Kasumi-1 (cell line): ENCODE measurements around the gene PFKP.
"Not testable (repeated sequence)": the region's sequence is repeated elsewhere in the genome, so short reads cannot be mapped to it uniquely, and the experiment has no call there.

Experiments used
- DNase-seq, 2 experiments: peaks; one replicate each; lab custom pipeline; 2025; lab: John Stamatoyannopoulos, UW

Gene PFKP

DNA sequence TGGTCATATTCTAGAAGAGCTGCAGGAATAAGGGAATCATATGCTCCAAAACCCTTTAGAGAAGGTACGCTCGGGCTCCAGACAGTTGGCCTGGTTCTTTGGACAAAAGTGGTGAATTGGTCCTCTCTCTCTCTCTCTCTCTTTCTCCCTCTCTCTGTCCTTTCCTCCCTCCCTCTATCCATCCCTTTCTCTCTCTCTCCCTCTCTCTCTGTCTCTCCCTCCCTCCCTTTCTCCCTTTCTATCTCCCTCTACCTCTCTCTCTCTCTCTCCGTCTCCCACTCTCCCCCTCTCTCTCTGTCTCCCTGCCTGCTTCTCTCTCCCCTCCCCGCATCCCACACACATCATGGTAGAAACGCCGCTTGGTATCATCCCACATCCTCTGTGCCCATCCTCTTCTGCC is 19.8 kb upstream of the PFKP start:
- DNase-seq = no peak

DNA sequence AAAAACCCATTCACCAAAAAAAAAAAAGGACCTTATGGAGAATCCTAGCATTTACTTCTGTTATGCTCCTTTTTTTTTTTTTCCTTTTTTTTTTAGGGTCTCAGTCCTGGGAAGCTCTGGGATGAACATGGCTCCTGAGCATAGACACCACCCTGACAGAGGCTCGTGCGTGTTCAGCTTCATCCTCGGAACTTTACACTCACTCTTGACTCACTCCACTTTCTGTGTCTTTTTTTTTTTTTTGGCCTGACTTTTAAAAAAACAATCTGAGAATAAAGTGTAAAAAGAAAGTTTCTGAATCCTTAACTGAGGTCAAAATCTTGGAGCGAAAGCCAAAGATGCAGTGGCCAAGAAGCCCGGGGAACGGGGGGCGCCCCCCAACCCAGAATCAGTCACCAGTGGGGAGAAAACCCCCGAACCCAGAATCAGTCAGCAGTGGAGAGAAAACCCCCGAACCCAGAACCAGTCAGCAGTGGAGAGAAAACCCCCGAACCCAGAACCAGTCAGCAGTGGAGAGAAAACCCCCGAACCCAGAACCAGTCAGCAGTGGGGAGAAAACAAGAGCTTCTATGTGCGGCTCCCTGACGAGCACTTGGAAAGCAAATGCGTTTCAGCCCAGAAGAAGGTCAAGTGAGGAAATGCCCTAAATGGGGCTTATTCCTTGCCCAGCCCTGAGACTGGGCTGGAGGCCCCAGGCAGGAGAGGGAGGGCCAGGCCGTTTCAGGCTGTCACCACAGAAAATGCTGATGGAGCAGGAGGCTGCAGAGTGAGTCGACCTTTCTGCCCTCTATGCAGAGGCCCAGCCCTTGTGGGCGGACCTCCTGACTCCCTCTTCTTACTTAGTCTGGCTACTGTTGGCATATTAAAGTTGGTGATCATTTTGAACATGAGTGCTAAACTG is 19.0 kb upstream of the PFKP start:
- DNase-seq = no peak

DNA sequence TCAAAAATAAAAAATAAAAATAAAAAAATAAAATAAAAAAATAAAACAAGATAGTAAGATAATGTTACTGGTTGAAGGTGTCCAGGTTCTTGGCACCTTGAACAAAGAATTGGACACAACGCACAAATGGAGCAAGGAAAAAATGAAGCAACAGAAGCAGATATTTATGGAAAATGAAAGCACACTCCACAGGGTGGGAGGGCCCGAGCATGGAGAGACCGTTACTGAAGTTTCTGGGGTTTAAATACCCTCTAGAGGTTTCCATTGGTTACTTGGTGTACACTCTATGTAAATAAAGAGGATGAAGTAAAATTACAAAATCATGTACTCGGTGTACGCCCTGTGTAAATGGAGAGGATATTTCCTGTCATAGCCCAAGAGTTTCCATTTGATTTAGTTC is 15.7 kb upstream of the PFKP start:
- DNase-seq = no peak

DNA sequence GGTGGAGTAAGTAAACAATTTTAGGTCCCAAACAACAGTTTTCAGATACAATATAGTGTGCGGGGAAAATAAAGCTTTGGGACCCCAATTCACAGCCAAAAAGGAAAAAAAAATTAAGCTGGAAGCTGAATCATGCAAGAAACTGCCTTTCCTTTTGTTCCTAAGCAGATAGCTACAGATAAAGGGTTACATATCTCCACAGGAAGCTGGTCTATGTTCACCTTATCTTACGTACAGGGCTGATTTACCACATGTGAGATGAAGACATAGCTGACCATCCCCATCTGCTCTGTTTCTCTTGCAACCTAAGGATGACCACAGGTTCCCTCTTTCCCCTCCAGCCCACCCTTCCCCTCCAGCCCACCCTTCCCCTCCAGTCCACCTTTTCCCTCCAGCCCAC is 14.2 kb upstream of the PFKP start:
- DNase-seq = no peak

DNA sequence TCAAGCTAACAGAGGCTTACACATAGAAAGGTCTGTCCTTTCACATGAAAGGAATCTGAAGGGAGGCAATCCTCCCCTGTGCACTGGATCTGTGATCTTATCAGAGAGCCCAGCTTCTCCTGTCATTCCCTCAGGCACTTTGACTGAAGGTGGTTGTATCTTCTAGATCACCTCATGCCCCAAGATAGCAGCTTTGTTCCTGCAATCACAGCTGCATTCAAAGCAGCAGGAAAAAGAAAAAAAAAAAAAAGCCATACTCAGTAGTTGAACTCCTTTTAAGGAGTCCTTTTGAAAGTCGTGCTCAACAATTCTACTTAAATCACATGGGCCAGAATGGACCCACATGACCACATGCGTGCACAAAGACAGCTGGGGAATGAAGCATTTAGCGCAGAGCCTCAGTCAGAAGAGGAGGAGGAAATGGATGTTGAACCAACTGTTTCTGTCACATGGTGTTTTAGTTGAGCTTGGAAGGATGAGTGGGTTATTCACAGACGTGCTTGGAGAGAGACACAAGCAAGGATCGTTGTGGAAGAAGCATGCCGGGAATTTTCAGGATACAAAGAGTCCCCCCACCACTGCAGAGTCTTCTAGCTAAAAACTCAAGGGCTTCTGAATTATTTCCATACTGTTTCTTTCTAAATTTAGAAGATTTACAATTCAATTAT is 13.0 kb upstream of the PFKP start:
- DNase-seq = no peak

DNA sequence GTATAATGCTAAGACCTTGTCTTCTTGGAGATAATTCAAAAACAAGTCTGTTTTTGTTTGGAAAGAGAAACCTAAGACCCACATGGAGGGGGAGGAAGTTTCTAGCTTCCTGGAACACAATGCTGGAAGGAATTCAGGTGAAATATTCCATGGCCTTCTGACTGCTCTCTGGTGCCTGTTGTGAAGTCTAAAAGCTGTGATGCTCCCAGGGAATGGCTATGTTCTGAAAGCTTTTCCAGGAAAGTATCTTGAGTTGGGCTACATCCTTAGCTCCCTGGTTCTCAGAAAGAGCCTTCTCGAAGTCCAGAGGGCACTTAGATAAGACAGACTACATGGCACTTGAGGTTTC is 12.5 kb upstream of the PFKP start:
- no peak for DNase-seq

DNA sequence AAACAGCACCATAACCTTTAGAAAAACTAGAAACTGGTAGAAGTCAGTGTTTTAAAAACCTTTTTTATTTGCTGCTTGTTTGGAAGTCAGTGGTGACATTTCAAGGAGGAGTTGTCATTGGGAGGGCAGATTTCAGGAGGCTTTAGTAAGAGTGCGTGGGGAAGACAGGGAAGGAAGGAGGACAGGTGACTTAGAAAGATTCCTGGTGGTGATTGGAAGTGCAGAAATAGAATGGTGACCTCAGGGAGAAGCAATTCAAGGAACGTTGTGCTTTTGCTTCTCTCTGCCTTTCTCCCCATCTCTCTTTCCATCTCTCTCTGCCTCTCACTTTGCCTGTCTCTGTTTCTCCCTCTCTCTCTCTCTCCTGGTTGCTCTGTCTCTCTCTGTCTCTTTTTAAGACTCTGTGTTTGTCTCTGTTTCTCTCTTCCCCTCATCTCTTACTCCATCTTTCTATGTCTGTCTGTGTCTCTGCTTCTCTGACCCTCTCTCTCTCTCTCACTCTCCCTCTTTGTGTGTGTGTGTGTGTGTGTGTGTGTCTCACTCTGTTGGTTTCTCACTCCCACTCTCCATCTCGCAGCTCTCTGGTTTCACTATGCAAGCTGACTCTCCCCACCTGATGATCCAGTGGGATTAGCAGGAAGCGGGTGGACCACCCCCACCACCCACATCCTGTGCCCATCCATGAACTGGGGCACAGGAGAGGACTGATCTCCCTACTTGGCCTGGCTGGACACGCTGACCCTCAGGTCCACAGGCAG is 10.9 kb upstream of the PFKP start:
- no peak for DNase-seq

DNA sequence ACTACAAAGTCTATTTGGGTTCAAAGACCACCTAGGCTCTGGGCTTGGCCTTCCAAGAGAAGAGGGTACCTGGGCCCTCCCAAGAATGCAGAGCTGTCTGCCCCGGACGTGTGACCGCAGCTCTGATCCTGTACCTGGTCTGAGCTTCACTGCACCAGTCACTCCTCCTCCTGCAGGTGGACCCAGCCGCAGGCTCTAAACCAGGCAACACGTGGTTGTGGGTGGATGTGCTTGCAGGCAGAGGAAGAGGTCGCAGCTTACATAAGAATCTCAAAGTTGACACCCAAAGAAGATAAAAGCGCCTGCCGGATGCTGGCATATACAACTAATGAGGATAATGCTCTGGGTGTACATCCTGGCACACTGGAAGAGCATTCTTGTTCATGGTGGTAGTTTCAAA is 9.4 kb upstream of the PFKP start:
- DNase-seq = no peak

DNA sequence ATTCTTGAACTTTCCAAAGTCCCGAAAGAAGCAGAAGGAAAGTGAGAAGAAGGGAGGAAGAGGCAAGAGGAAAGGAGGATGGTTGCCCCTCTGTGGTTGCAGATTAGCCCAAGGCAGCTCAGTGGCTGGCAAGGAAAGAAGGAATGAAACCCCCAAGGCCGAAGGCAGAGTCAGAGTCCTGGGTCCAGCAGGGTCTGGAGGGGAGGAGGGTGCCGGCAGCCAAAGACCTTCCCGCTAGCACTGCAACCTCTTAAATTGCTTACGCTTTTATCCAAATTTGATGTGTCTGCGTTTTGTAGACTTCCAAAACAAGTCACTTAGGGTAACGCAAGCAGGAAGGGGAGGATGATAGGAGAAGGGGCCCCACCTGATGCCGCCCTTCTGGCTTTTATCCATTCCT is 7.4 kb upstream of the PFKP start:
- DNase-seq = no peak

DNA sequence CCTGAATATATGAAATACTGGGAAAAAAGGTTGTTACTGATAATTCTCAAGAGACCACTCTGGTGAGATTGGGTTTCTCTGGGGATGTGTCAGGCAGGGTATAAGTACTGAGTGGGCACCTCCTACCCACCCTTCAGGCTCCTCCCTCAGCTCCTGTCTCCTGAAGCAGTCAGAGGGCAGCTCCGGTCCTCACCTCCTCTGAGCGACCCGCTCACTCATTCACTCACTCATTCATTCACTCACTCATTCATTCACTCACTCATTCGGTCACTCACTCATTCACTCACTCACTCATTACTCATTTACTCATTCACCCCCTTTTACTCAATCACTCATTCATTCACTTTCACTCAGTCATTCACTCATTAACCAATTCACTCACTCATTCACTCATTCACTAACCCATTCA is 6.9 kb upstream of the PFKP start:
- DNase-seq = no peak

DNA sequence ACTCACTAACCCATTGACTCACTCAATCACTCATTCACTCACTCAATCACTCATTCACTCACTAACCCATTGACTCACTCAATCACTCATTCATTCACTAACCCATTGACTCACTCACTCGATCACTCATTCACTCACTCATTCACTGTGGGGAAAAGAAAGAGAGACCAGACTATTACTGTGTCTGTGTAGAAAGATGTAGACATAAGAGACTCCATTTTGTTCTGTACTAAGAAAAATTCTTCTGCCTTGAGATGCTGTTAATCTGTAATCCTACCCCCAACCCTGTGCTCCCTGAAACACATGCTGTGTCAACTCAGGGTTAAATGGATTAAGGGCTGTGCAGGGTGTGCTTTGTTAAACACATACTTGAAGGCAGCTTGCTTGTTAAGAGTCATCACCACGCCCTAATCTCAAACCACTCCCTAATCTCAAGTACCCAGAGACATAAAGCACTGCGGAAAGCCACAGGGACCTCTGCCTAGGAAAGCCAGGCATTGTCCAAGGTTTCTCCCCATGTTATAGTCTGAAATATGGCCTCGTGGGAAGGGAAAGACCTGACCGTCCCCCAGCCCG is 5.9 kb upstream of the PFKP start:
- not testable (repeated sequence) for DNase-seq

DNA sequence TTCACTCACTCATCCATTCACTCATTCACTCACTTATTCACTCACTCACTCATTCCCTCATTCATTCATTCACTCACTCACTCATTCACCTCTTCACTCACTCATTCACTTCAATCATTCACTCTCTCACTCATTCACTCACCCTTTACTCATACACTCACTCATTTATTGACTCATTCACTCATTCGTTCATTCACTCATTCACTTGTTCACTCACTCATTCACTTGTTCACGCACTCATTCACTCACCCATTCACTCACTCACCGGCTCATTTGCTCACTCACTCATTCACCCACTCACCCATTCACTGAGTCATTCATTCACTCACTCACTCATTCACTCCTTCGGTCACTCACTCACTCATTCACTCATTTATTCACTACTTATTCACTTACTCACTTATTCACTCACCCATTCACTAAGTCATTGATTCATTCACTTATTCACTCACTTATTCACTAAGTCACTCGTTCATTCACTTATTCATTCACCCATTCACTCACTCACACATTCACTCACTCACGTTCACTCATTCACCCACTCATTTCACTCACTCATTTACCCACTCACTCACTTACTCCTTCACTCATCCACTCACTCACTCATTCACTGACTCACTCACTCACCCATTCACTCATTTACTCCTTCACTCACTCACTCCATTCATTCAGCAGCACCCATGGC is 4.7 kb upstream of the PFKP start:
- DNase-seq = no peak

DNA sequence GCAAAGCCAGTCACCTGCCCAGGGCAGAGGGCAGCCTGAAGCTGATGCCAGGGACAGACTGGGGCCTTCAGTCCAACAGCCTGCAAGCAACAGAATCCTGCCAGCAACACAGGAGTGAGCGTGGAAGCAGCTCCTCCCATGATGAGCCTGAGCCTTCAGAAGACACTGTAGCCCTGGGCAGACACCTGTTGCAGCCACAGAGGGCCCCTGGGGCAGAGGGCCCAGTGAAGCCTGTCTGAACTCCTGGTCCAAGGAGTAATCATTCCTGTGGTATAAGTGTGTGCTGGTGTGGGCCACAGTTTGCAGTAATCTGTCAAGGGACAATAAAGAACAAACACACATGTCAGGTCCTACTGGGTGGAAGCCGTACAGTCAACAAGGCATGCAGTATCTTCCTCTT is 2.9 kb upstream of the PFKP start:
- DNase-seq = no peak

DNA sequence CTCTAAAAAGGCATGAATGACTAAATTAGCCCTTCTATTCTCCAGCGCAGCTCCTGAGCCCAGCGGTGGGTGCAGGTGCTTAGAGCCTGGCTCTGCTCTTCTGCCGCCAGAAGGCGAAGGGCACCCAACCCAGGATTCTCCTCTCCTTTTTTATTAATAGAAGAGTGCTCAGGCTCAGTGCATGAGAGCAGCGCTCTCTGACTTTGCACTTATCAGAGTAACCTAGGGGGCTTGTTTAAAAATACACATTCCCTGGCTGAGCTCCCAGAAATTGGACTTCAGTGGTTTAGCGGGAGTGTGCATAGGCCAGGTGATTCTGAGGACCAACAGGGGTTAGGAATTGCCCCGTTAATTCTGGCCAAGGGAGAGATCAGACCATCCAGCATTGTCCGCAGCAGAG is 1.7 kb upstream of the PFKP start:
- no peak for DNase-seq

DNA sequence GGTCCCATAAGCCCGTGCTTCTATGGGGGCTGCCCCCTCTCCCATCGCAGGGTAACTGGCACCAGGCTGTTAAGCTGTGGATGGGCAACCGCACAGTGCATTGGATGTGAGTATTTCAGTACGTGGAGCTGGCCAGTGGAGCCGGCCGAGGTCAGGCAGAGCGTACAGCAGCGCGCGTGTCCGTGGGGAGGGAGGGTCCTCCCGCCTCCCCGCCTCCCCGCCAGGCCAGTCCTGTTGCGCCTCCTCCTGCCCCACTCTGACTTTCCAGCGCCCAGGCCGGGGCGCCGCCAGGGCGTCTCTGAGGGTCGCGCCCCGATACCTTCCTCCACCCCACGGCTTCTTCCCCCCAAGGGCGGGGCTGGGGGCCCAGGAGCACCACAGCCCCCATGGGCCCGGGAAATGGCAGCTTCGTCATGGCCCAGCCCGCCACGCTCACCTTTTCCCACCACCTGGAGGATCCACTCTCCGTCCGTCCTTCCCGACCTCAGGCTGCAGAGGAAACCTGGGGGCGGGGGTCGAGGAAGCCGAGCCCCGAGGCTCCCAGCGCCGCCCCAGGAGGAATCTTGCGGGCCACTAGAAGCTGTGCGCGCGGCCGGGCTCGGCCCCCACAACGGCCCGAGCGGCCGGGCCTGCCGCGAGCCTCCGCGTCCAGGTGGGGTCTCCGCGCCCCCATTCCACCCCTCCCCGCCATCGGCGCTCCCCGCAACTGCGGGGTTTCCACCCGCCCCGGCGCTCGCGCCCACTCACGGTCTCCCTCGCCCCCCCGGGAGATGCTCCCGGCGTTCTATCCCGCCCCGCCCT is 831 bp upstream of the PFKP start:
- no peak for DNase-seq

DNA sequence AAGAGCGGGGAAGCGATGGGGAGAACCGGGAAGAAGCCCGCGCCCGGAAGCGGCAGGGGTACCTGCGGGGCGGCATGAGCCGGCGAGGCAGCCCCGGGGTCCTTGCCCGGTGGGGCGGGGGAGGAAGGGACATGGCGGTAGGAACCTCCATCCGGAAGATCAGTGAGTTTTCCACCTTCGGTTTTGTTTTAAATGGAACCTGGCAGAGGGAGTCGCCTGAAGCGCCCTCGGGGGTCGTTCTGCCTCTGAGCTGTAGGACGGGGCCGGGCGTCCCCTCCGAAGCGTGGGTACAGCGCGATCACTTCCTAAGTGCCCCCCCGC is 471 bp downstream of the PFKP start:
- peak in 1 of 2 experiments; percentile 43 for DNase-seq

DNA sequence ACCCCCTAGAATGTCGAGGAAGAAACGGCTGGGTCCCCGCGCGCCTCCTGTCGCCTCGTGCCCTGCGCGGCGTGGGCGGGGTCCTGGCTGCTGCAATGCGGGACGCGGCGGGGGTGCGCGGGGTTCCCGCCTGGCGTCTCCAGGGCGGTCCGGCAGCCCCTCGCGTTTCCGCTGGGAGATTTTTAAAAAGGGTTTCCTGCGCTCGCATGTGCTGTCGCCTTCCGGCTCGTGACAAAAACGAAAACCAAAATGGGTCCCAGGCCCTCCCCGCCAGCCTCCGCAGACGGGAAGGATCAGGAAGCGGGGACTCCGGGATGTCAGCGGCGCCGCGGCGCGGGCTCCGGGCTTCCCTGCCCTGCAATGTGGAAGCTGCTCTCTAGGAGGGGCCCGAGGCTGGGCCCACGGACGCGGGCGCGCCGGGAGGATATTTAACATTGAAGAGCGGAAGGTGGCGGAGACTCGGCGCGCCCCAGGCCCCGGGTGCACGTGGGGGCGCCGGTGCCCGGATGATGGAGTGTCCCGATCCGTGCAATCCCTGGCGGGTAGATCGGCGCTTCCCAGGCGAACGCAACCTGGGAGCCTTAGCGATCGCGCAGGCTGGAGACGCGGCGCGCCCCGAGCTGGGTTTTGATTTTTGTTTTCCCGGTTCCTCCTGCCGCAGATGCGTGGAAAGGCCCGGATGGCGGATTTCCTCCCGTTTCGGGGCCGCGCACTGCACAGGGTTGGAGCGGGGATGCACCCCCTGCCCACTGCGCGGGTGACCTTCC is 1.0 kb downstream of the PFKP start:
- peak; percentile 55 to 65 for DNase-seq

DNA sequence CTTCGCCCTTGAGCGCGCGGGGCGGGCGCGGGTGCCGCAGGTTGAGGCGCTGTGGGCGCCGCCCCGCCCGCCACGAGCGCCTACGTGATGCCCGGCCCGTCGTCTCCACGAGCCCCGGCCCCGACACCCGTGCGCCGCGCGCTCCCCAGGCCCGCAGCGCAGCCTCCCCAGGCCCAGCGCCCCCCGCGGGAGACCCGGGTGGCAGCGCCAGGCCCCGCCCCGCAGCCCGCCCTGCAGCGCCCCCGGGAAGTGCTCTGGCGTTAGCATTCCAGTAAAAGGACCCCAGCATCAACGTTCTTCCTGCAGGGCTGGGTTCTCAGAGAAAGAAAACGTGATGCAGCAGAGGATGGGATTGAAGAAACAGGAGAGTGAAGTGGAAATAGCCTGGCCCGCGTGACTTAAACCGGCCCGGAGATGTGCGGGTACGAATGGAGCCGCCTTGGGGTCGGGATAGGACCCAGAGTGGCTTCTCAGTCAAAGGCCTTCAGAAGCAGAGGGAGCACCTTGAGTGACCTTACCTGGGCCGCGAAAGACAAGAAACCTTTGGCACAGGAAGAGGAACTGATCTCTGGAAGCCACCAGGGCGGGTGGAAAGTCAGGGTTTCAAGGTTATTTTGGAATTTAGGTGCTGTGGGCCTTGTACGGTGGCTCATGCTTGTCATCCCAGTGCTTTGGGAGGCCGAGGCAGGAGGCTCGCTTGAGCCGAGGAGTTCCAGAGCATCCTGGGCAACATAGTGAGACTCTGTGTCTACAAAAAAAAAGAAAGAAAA is 1.8 kb downstream of the PFKP start:
- DNase-seq = peak; percentile 33 to 41

DNA sequence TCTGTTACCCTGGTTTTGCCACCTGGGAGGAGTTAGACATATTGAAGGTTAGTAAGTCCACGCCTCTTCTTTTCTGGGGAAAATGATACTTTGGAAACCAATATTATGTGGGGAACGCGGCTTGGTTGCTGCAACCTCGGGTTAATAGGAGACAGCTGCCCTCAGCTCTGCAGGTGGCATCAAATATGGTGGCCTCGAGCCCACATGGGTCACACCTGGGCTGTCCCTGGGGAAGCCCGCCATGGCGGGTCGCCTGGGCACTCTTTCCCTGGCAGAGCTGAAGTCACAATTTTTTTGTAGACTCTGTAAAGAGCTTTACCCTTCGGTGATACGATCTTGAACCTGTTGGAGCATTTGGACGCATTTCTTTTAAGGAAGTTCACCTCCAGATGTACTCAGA is 2.5 kb downstream of the PFKP start:
- no peak for DNase-seq
